ENCODE results near the gene NFATC1.

DNA sequence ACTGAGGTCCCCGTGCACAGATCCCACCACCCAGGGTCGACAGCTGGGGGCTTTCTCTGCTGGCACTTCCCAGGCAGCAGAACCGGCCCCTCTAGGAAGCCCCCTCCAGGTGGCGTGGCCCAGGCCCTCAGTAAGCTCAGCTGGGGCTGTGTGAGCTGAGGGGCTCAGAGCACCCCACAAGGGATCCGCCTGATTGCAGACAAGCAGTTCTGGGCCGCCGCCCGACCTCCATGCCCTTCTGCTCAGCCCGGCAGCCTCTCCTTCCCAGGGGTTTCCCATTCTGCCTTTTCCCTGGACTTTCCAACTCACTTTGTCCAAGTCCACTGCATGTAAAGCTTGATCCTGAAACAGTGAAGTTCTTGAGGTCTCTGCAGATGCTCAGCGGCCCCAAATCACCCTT lies 76.4 kb downstream of the NFATC1 start:
- TF ChIP-seq, protein P1, sequence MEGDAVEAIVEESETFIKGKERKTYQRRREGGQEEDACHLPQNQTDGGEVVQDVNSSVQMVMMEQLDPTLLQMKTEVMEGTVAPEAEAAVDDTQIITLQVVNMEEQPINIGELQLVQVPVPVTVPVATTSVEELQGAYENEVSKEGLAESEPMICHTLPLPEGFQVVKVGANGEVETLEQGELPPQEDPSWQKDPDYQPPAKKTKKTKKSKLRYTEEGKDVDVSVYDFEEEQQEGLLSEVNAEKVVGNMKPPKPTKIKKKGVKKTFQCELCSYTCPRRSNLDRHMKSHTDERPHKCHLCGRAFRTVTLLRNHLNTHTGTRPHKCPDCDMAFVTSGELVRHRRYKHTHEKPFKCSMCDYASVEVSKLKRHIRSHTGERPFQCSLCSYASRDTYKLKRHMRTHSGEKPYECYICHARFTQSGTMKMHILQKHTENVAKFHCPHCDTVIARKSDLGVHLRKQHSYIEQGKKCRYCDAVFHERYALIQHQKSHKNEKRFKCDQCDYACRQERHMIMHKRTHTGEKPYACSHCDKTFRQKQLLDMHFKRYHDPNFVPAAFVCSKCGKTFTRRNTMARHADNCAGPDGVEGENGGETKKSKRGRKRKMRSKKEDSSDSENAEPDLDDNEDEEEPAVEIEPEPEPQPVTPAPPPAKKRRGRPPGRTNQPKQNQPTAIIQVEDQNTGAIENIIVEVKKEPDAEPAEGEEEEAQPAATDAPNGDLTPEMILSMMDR (IDR thresholded peaks at IDR 0.05 in 4 of 5, conservative IDR thresholded peaks at IDR 0.05 in 1 of 5): no peak
- TF ChIP-seq POLR2A (IDR thresholded peaks at IDR 0.05): no peak
